CMK (cell line): ENCODE data around the gene EPC1.
"Not testable (repeated sequence)": the region's sequence is repeated elsewhere in the genome, so short reads cannot be mapped to it uniquely, and the experiment has no call there.

ENCODE experiments used
- DNase-seq: peaks from one replicate; pipeline ENCODE4 v3.0.0-alpha.2; 2010; ENCODE audit warnings: low read depth

Gene EPC1

DNA sequence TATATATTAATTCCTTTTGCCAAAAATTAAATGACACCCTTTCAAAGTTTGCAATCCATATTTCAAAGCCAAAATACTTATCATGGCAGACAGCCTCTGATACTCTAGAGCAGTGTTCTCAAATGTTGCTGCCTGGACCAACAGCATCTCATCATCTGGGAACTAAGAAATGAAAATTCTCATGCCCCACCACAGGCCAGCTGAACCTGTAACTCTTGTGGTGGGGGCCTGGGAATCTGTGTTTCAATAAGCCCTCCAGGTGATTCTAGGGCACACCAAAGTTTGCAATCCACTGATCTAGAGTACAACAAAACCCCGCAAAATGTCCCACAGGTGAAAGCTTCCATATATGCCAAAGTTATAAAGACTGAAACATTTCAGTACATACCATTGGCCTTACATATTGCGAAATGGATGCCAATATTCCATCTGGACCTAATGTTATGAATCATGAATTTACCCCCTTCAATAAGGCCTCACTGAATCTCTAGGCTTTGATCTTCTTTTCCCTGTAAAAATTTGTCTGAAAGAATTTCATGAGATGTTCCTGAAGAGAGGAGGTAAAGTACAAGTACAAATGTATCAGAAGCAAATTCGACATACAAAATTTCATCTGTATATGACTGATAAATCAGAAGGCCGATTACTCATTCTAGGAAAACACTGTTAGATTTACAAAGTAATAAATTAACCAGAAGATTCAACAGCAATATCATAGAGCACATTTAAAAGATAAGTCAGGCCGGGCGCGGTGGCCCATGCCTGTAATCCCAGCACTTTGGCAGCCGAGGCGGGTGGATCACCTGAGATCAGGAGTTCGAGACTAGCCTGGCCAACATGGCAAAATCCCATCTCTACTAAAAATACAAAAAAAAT is 25.3 kb upstream of the EPC1 start:
- DNase-seq, result no peak

DNA sequence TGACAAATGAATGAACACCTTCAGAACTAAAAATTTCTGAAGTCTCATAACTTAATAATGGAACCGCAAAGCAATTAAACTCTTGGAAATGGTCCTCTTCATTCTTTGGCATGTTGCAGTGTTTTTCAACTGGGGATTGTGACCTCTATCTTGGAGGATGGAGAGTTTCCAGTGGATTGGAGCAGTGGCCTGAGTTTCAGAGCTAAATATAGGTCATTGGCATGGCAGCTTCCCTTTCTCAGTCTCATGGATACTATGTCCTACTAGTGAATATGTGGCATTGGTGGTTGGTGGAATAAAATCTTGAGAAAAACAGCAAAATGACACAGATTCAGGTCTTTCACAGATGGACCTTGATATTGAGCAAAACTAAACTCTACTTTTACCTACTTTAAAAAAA is 24.1 kb upstream of the EPC1 start:
- DNase-seq, result no peak

DNA sequence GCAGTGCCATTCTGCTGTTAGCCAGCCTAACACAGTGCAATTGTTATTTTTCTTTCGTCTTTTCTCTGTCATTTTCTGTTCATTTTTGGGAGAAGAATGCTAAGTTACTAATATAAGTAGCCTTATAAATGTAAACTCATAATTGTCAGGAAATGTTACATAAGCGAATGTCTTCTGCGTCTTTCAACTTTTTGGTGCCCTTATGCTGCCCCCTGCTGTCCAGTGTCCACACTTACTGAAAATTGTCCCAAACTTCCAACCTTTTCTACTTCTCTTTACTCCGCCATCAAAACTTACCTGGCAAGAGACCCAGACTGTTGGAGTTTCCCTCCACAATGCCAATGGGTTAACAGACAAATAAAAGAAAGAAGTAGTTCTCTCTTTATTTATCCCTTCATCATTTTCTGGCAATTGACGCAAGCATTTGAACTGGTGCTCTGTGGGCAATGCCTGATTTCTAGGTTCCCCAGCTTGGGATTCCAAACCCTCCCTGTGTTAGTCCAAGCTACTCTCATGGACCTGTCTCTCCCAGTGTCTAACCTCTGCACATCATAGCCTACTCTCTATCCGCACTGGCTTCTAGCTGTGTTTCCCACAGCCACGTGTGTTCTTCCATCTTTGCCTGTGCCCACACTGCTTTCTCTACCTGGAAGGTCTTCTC is 21.0 kb upstream of the EPC1 start:
- DNase-seq, result no peak

DNA sequence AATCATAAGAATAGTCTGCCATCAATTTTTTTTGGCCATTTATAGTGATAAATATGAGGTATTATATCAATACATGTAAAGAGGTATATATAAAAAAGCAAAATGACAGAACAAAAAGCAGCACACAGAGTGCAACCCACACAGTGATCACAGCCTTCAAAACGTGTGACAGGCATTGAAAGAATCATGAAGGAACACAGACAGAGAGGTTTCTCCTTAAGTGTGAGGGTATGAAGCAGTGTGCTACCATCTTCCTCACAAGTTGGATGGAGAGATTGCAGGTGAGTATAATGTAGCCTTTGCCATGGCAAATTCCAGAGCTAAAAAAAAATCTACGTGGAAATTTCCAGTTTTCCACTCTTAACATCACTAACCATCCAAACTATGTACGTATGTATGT is 19.6 kb upstream of the EPC1 start:
- no peak for DNase-seq

DNA sequence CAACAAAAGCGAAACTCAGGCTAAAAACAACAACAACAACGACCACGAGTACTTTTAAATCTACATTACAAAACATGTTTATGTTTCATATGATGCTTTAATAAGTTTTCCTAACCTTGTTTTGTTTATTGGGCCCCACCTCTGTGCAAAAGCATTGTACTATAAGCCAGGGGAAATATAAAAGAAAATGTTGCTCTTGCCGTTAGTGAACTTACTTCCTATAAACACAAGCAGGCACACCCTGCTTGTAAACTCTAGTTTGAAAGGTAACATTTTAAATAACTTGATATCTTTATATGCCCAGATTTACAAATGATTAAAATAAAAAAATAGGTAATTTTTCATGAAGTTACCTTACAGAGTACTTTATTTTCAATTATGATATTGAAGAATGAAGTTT is 19.2 kb upstream of the EPC1 start:
- DNase-seq, result no peak

DNA sequence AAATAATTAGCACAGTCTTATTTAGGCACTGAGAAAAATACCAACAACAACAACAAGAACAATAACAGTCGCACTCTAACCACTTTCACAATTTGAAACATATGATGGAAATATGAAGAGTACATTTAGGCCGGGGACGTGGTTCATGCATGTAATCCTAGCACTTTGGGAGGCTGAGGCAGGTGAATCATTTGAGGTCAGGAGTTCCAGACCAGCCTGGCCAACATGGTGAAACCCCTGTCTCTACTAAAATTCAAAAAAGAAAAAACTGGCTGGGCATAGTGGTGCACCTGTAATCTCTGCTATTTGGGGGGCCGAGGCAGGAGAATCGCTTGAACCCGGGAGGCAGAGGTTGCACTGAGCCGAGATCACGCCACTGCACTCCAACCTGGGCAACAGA is 18.4 kb upstream of the EPC1 start:
- DNase-seq, result not testable (repeated sequence)

DNA sequence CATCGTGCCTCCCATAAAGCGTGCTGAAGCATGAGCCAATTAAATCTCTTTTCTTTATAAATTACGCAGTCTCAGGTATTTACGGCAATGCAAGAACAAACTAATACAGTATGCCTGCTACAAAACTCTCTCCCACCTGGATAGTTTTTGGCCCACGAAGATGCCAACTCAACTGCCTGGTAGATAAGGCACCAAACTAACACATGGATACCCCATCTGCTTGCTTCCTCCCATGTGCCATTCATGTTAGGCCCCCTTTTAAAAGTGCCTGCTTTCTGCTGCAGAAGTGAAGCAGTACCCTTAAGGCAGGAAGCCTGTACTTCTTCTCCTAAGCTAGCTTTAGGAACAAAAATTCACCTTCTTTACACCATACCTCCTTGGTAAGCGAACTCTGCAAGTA is 15.6 kb upstream of the EPC1 start:
- no peak for DNase-seq

DNA sequence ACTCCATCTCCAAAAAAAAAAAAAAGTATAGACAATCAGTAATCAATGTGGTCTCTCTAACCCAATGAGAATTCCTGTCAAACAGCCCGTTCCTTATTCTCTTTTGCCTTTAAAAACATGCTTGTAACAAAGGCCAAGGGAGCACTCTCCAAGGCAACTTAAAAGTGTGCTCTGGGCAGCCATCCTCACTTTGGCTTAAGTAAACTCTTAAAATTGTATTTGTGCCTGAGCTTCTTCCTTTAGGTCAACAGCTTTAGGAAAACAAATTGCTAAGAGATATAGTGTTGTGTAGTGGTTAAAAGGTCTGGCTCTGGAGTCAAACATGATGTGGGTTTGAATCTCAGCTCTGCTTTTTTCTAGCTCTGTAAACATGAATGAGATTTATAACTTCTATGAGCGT is 13.9 kb upstream of the EPC1 start:
- no peak for DNase-seq

DNA sequence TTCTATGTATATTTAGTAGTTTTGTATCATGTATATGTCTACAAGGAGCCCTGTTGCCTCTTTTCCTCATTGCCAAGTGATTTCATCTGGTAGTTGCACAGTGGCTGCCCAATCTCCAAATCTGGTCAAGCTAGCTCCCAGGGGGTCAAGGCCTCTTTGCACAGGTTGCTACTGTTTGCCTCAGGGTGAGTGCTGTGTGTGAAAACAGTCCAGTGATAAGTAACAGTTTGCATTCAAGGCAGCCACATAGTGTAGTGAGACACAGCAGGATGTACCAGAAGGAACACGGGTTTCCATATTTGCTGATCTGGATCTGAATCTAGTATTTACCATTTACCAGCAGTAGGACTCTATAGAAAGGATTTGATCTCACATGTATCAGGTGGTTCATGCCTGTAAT is 13.3 kb upstream of the EPC1 start:
- DNase-seq, result no peak

DNA sequence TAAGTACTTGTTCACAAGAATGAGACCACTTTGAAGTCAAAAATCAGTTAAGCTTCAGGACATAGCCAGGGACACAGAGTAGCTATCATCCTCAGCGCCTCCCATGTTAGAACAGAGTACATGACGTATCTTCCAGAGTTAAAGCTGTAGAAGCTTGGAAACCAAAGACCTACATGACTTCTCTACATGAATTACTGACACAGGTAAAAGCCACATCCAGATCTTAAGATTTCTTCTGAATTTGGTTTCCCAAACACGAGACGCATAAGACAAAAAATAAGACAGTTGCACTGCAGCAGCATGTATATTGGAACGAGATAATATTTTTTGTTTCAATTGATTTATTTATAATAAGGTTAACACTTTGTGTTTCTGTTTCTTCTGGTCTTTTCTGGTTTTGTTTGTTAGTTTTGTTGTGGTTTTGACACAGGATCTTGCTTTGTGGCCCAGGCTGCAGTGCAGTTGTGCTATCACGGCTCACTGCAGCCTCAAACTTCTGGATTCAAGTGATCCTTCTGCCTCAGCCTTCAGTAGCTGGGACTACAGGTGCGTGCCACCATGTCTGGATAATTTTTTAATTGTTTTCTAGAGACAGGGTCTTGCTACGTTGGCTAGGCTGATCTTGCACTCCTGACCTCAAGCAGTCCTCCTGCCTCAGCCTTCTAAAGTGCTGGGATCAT is 10.2 kb upstream of the EPC1 start:
- DNase-seq, result no peak

DNA sequence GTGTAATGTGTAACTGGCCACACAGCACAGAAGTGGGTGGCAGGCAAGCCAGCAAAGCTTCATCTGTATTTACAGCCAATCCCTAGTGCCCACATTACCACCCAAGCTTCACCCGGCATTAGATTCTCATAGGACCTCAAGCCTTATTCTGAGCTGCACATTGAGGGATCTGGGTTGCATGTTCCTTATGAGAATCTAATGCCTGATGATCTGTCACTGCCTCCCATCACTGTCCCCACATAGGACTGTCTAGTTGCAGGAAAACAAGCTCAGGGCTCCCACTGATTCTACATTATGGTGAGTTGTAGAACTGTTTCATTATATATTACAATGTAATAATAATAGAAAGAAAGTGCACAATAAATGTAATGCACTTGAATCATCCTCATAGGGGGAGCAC is 7.7 kb upstream of the EPC1 start:
- not testable (repeated sequence) for DNase-seq

DNA sequence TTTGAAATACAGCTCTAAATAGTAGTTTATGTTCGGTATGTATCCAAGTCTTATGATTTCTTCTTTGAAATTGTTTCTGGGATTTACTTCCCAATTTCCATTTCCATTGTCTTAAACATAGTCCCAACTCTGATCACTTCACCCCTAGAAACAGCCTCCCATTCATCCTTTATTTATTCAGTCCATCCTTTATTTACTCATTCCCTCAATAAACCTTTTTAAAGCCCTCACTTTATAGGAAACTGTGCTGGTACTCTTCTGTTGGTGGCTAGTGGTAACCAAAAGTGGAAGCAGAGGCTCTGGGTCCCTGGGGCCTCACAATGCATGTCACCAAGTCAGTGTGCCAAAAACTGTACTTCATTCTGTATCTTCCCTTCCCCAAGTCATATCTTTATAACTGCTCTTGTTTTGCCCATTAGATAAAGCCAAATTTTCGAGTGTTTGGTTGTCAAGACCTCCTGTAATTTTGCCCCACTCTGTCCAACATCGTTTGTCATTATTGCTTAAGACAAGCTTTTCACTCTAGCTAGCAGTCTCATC is 3.9 kb upstream of the EPC1 start:
- no peak for DNase-seq

DNA sequence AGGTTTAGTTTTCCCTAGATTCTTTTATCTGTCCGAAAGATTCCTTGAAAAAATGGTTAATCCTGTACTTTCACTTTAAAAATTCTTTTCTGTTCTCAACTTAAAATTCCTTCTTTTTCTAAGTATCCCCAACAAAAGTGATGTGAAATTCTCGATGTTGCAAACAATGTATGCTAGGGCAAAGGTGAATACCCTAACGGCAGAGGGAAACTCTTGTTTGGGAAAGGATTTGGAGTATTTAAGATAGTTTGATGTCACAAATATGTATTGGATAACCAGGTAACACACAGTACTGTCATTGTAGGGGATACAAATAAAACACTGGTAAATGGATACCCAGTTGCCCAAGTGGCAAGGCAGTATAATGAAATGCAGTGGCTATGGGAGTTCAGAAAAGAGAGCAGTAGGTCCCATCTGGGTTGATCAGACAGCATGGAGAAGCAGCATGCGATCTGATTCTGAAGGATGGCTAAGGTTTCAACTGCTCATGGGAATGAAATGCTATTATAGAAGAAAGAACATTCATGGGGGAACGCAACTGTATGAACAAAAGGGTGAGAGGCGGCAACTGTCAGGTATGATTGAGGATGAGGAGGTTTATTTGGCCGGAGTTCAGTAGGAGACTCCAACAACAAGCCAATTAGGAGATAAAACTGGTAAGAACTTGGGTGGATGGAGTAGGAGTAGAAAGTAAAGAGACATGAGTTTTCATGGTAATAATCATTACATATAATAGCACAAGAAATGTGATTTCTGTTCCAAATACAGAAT is 3.2 kb upstream of the EPC1 start:
- DNase-seq, result no peak

DNA sequence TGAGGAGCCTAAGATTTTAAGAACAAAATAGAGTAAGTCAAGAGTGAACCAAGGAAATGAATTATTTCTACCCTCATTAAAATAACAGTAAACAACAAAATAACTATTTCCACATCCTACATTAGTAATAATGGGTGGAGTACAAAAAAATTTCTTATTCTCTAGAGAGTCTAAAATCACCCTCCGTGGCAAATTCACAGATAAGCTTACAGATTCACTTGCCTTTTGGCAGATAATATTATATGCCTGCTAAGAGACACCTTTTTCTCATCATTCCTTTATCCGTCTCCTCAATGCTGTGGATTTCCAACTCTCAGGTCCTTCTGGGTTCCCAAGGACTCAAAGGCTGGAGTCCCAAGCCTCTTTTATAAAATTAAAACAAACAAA is 2.2 kb upstream of the EPC1 start:
- DNase-seq, result no peak

DNA sequence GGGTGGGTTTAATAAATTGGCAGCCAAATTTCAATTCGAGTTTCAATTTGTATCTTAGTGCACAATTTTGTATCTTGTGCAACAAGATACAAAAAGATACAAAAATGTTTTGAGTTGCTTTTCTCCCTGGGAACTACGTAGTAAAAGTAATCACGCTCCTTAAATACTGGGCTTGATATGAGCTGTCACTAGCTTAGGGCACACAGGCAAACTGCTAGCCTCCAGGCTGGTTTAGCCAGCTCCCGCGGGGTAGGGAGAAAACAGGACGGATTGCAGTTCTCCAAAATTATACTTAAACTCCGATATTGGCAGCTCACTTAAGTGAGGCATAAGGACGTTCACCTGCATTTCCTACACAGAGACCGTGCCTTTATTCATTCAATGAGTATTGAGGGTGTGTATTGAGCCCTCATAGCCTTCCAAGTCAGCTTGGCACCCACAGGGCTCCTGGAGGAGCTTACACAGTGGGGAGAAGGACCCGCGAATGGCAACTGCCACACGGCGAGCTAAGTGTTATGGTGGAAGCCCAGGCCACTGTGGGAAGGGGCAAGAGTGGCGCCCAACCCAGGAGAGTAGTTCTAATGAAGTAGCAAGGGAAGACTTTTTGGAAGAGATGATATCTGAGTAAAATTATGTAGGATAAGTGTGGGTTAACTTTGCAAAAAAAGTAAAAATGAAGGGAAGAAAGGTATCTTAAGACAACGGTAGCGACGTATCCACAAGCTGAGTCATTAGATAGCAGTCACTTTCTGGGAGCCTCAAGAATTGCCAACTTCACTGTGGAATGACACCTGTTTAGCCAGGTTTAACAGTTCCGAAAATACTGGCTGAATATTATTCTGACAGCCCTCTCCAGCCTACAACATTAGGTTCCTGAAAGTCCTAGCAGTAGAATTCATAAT is 1.6 kb upstream of the EPC1 start:
- no peak for DNase-seq

DNA sequence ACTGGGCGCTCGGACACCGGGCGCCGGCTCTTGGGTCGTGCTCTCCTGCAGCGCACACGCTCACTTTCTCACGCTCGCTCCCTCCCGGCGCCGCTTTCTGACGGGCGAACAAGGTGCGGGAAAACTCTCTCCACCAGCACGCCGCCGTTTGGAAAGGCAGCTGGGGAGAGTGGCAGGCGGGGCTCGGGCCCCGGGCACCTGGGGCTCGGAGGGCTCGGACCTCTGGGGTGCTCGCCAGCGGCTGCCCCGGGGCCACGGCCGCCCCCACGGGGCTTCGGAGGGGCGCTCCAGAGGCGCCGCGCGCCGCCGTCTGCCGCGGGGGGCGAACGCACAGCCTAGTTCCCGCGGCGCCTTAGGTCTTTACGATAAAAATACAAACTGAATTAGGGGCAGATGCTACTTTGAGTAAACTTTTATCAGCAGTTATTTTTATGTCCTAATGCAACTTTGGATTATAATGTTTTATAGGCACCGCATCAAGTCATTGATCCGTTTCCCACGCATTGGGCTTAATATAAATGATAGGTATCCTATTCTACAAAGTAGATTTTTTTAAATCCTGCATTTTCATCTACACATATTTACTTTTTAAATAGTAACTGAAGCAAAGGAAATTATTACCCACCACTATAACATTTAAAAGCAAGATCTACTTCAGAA is 535 bp upstream of the EPC1 start:
- no peak for DNase-seq

DNA sequence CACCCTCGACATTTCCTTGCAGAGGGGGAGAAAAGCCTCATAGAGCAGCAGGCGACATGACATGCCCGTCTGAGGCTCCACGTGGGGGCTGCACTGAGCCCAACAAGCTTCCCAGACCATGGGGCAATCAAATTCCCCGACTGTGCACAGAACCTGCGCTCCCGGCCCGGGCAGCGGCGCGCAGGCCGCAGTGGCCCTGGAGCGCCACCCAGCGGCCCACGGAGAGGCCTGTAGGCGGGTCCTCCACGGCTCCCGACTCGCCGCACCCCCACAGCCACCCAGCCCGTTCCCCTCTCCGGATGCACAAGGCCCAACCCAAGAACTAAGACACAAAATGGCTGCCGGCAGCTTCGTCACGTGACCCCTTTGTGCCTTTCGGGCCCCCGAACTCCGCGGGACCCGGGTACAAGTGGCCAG is 816 bp downstream of the EPC1 start:
- peak; percentile 75 for DNase-seq

DNA sequence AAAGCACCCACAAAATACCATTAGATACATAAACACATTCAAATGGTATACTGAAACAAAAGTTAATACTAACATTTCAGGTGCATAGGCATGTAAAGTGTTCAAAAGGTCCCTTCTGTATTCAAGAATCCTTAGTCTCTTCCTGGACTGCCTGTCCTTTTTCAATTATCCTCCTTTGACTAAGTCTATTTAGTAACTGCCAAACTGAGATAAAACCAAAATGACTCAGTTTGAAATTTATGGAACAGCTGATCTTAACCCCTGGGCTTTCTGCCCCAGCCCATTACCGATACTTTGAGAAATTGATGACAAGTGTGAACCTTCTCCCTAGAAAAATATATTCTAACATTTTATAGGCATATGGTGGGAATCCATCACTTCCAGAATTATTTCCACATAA is 5.4 kb downstream of the EPC1 start:
- DNase-seq, result no peak

DNA sequence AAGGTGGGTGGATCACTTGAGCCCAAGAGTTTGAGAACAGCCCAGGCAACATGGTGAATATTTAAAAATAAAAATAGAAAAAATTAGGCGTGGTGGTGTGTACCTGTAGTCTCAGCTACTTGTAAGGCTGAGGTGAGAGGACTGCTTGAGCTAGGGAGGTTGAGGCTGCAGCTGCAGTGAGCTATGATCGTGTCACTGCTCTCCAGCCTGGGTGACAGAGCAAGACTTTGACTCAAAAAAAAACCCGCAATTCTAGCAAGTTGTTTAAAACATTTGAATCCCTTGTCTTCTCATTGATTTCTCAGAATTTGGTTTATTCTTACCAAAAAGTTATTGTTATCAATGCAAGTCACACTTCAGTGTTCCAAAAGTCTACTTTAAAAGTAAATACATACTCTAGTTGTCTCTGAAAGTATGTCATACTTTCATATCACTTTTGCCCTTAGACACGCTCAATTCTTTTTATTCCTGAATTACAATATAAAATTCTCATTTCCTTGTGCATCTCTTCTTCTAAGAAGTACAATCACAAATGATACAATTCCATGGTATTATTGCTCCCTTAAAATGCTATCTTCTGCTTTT is 6.3 kb downstream of the EPC1 start:
- no peak for DNase-seq

DNA sequence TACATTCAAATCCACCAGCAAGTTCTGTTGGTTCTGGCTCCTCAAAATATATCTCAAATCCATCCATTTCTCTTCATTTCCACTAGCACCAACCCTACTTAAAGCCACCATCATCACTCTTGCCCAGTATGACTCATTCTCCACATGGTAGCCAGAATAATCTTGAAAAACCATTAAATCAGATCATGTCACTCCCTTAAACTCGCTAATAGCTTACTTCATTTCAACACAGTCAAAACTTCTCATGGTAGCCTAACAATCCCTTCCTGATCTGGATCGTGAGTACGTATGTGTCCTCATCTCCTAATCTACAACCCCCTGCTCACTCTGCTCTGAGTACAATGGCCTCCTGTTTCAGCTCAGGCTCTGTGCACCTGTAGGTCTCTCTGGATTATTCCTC is 8.7 kb downstream of the EPC1 start:
- DNase-seq, result no peak
